ENCODE measurements around the gene ZSCAN23.

Gene ZSCAN23

GRCh38 chr6:28424163-28424562 lies 19.1 kb downstream of the ZSCAN23 start:
- no peak overlapping the region for H2AFZ ChIP-seq (ENCODE audit: low read depth, low read length, severe bottlenecking)

GRCh38 chr6:28423546-28423945 lies 19.7 kb downstream of the ZSCAN23 start:
- Histone ChIP-seq H3K4me2 (ENCODE audit: low read depth, low read length, poor library complexity, severe bottlenecking) (no peak overlapping the region), H3K36me3 (ENCODE audit: low read length) (no peaks in the 10 kb centered on the region), H3K27ac (ENCODE audit: low read depth, low read length) (no peak overlapping the region), H3K9me3 (ENCODE audit: insufficient read depth, low read length) (no peaks in the 10 kb centered on the region), H3K27me3 (ENCODE audit: low read length) (no peaks in the 10 kb centered on the region), H3F3A (ENCODE audit: insufficient read depth) (no peaks in the 10 kb centered on the region), H3K9me2 (replicated peaks; ENCODE audit: insufficient read depth, low read length) (no peaks in the 10 kb centered on the region), H2AFZ (ENCODE audit: low read depth, low read length, severe bottlenecking) (no peak overlapping the region), H3K9ac (ENCODE audit: low read length) (no peak overlapping the region), H3K79me2 (ENCODE audit: insufficient read depth, low read length) (no peaks in the 10 kb centered on the region), H3K4me3 (ENCODE audit: insufficient read depth, low read length, poor library complexity, severe bottlenecking) (no peak overlapping the region), H4K20me1 (ENCODE audit: low read depth, low read length) (no peaks in the 10 kb centered on the region)
- TF ChIP-seq CTCF (IDR thresholded peaks at IDR 0.05; ENCODE audit: insufficient read depth, low read length, poor library complexity, severe bottlenecking) (no peak), EZH2phosphoT487 (conservative IDR thresholded peaks at IDR 0.05; ENCODE audit: low read length) (no peak)

More at GRCh38 chr6:28424163-28424562, 19.1 kb downstream of the ZSCAN23 start:
- H3K4me2 ChIP-seq (ENCODE audit: low read depth, low read length, poor library complexity, severe bottlenecking): no peak overlapping the region
- H3K79me2 ChIP-seq (ENCODE audit: insufficient read depth, low read length): no peaks in the 10 kb centered on the region
- H4K20me1 ChIP-seq (ENCODE audit: low read depth, low read length): no peaks in the 10 kb centered on the region
- H3K27ac ChIP-seq (ENCODE audit: low read depth, low read length): no peak overlapping the region
- H3K27me3 ChIP-seq (ENCODE audit: low read length): no peaks in the 10 kb centered on the region
- no peaks in the 10 kb centered on the region for H3K9me3 ChIP-seq (ENCODE audit: insufficient read depth, low read length)
- no peaks in the 10 kb centered on the region for H3K9me2 ChIP-seq (replicated peaks; ENCODE audit: insufficient read depth, low read length)
- no peak overlapping the region for H3K4me3 ChIP-seq (ENCODE audit: insufficient read depth, low read length, poor library complexity, severe bottlenecking)
- TF ChIP-seq EZH2phosphoT487 (conservative IDR thresholded peaks at IDR 0.05; ENCODE audit: low read length) (no peak), CTCF (IDR thresholded peaks at IDR 0.05; ENCODE audit: insufficient read depth, low read length, poor library complexity, severe bottlenecking) (no peak)
- H3K9ac ChIP-seq (ENCODE audit: low read length): no peak overlapping the region
- no peaks in the 10 kb centered on the region for H3K36me3 ChIP-seq (ENCODE audit: low read length)
- no peaks in the 10 kb centered on the region for H3F3A ChIP-seq (ENCODE audit: insufficient read depth)

GRCh38 chr6:28413681-28414080 lies 29.6 kb downstream of the ZSCAN23 start:
- no peaks in the 10 kb centered on the region for H3K79me2 ChIP-seq (ENCODE audit: insufficient read depth, low read length)
- no peaks in the 10 kb centered on the region for H3F3A ChIP-seq (ENCODE audit: insufficient read depth)
- TF ChIP-seq EZH2phosphoT487 (conservative IDR thresholded peaks at IDR 0.05; ENCODE audit: low read length) (no peak), CTCF (IDR thresholded peaks at IDR 0.05; ENCODE audit: insufficient read depth, low read length, poor library complexity, severe bottlenecking) (no peak)
- no peaks in the 10 kb centered on the region for H4K20me1 ChIP-seq (ENCODE audit: low read depth, low read length)
- H3K27me3 ChIP-seq (ENCODE audit: low read length): no peaks in the 10 kb centered on the region
- H3K9me3 ChIP-seq (ENCODE audit: insufficient read depth, low read length): no peaks in the 10 kb centered on the region
- H3K4me3 ChIP-seq (ENCODE audit: insufficient read depth, low read length, poor library complexity, severe bottlenecking): no peak overlapping the region
- no peak overlapping the region for H3K27ac ChIP-seq (ENCODE audit: low read depth, low read length)
- no peak overlapping the region for H3K9ac ChIP-seq (ENCODE audit: low read length)
- H3K9me2 ChIP-seq (replicated peaks; ENCODE audit: insufficient read depth, low read length): no peaks in the 10 kb centered on the region
- no peak overlapping the region for H2AFZ ChIP-seq (ENCODE audit: low read depth, low read length, severe bottlenecking)
- H3K36me3 ChIP-seq (ENCODE audit: low read length): no peaks in the 10 kb centered on the region
- H3K4me2 ChIP-seq (ENCODE audit: low read depth, low read length, poor library complexity, severe bottlenecking): no peak overlapping the region
